CD4-positive, alpha-beta T cell treated with Interferon gamma for 1 hour (primary cell): ENCODE measurements around the gene ZNF783.
"Not testable (repeated sequence)": the region's sequence is repeated elsewhere in the genome, so short reads cannot be mapped to it uniquely, and the experiment has no call there.

Source experiments
- DNase-seq: peaks from one replicate; pipeline ENCODE4 v3.0.0-alpha.2; 2020

Gene ZNF783

DNA sequence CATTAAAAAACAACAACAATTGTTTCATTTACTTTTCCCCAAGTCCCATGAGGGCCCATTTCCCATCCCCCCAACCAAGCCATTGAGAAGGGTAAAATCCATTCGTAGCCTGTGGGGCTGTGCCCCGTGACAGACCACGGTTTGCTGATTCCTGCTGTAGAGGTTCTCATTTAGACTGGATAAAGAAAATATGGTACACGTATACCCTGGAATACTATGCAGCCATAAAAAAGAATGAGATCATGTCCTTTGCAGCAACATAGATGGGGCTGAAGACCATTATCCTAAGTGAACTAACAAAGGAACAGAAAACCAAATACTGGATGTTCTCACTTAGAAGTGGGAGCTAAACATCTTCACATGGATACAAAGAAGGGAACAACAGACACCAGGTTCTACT, 44.9 kb downstream of the ZNF783 start:
- DNase-seq: no peak

DNA sequence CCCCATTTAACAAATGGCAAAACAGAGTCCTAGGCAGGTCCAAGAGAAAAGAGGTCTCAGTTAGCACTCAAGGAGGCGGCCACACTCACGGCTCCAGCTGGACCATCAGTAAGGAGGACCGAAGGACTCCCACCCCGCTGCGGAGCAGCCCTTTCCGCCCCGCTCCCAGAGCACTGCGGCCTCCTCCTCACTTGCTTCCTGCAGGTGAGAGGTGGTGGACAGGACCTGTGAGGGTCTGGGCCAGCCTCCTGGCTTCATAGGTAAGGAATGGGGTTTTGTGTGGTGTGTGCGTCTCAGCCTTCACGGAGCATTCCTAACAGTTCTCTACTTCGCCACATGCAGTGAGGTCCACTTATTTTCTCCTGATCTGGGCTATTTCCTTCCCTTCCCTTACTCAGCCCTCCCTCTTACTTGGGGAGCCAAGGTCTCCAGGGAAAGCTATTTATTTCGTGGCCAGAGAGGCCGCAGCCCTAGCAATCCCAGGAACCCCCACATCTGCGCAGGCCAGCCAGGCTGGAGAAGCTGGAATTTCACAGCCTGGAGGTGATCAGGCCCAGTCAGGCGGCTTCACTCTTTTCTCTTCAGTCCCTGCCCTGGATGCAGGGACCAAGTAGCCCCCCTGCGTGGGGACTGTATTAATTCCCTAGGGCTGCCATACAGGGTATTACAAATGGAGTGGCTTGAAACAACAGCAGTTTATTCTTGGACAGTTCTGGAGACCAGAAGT, 45.9 kb downstream of the ZNF783 start:
- no peak for DNase-seq

DNA sequence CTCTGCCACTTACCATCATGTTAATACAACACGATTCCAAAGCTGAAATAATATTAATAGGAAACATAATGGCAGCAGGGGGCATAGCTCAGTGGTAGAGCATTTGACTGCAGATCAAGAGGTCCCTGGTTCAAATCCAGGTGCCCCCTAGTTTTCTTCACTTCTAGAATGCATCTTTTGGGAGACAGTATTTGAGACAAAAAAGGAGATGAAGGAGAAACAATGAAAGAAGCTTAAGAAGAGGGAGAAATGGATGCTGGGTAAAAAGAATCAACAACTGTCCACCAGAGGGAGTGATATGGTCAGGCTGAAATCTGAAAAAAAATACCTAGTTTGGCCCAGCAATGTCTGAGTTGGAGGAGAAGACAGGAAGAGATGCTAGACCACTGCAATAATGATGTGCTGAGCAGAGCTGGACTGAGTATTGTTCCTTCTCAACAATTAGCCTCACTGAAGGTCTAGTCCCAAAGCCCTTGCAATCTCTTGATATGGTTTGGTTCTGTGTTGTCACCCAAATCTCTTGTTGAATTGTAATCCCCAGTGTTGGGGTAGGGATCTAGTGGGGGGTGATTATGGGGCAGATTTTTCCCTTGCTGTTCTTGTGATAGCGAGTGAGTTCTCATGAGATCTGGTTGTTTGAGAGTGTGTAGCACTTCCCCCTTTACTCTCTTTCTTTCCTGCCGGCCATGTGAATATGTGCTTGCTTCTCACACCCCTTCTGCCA, 48.3 kb downstream of the ZNF783 start:
- no peak for DNase-seq

DNA sequence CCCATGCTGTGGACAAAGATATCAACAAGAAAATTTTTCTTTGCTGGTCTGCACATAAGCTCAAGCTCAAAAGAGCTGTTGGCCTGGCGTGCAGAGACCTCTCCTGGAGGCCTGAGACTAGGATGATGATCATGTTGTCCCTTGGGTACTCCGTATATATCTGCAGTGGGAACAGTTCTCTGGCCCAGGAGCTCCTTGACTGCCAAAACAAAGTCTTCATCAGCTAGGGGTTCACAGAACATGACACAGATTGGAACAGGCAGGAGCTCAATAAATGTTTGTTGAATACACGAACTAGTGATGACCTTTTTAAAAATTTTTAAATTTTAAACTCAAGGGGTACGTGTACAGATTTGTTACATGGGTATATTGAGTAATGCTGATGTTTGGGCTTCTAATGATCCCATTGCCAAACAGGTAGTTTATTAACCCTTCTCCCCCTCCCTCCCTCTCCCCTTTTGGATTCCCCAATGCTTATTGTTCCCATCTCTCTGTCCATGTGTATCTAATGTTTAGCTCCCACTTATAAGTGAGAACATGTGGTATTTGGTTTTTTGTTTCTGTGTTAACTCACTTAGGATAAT, 49.1 kb downstream of the ZNF783 start:
- no peak for DNase-seq

DNA sequence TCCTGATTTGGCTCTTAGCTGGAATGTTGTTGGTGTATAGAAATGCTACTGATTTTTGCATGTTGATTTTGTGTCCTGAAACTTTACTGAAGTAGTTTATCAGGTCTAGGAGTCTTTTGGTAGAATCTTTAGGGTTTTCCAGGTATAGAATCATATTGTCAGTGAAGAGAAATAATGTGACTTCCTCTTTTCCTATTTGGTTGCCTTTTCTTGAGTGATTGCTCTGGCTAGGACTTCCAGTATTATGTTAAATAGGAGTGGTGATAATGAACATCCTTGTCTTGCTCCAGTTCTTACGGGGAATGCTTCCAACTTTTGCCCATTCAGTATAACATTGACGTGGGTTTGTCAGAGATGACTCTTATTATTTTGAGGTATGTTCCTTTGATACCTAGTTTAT, 52.0 kb downstream of the ZNF783 start:
- DNase-seq: no peak

DNA sequence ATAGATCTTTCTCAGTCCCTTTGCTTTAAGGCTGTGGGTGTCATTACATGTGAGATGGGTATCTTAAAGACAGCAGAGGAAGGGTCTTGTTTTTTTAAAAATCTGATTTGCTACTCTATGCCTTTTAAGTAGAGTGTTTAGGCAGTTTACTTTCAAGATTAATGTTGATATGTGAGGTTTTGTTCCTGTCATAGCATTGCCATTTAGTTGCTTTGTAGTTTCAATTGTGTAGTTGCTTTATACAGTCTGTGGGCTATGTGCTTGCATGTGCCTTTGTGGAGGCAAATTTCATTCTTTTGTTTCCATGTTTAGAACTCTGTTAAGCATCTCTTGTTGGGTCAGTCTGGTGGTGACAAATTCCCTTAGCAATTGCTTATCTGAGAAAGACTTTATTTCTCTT, 54.6 kb downstream of the ZNF783 start:
- no peak for DNase-seq

DNA sequence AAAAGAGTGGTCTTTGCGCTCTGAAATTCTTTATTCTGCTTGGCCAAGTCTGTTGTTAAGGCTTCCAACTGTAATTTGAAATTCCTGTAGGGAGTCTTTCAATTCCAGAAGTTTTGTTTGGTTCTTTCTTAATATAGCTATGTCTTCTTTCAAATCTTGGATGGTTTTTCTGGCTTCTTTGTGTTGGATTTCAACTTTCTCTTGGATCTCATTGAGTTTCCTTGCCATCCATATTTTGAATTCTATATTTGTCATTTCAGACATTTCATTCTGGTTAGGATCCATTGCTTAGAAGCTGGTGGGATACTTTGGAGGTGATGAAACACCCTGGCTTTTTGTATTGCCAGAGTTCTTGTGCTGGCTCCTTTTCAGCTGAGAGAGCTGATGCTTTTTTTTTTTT, 55.5 kb downstream of the ZNF783 start:
- no peak for DNase-seq

DNA sequence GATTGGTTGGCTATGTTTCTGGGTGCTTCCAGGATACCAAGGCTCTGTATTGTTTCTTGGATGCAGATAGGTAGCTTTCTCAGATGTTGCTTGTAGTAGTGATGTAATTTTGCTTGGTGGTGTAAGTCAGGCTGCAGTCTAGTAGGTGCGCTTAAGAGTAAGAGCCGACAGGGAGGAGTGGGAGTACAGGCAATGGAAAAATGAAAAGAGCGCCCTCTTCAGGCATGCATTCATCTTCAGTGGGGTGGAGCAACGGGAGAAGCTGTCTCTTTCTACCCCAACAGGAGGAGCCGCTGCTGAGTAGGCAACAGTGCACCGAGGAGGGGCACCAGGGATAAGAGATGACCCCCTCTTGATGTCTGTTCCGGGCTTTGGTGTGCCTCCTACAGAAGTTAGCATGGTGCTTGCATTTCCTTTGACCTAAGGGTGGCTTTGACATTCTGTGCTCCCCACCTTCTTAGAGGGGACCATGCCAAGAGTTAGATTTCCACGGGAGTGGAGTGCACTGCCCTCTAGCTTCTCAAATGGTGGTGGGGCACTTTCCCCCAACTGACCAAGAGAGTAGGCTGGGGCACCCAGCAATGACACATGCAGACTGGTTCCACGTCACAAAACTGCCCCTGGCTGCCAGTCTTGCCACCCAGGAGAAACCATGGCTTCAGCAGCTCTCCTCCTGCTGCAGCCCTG, 56.1 kb downstream of the ZNF783 start:
- DNase-seq: no peak

DNA sequence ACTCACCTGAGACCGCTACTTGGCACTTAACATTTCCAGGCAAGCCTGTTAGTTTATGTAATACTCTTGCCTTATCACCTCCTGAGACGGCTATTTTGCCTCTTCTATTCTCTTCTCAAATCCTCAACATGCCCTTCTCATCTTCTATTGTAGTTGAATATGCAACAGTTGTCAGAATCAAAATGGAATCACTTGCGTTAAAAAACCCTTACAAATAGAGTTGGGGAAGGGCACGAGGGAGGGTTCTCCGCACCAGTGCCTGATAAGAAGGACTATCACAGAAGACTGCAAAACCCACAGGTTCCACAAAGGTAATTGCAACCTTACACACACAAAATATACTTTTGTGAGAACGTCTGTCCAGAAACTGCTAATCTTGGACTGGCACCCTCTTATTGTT, 57.4 kb downstream of the ZNF783 start:
- no peak for DNase-seq

DNA sequence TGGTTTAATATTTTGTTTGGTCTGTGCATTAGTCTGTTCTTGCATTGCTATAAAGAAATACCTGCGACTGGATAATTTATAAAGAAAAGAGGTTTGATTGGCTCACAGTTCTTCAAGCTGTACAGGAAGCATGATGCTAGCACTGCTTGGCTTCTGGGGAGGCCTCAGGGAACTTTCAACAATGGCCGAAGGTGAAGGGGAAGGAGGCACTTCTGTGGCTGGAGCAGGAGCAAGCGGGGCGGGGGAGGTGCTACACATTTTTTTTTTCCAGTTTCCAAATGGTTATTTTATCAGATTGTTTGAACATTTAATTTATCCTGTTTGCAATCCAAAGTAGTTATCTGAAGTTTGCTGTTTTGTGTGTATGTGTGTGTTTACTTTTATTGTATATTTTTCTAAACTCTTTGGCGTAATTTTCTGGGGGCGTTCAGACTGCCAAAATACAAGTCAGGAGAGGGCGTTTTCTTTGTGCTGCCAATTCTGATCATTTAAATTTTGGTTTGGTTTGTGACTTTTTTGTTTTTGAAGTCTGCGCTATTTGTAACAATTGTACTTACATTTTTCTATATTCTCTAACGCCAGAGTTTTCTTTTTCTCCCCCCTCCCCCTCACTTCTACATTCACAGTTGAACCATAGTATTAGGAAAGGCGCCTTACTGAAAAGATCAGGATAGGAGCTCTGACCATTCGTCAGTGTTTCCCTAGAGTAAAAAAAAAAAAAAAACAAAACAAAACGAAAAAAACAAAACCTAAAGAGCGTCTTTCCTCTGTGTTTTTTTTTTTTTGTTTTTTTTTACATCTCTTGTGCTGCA, 58.5 kb downstream of the ZNF783 start:
- no peak for DNase-seq

DNA sequence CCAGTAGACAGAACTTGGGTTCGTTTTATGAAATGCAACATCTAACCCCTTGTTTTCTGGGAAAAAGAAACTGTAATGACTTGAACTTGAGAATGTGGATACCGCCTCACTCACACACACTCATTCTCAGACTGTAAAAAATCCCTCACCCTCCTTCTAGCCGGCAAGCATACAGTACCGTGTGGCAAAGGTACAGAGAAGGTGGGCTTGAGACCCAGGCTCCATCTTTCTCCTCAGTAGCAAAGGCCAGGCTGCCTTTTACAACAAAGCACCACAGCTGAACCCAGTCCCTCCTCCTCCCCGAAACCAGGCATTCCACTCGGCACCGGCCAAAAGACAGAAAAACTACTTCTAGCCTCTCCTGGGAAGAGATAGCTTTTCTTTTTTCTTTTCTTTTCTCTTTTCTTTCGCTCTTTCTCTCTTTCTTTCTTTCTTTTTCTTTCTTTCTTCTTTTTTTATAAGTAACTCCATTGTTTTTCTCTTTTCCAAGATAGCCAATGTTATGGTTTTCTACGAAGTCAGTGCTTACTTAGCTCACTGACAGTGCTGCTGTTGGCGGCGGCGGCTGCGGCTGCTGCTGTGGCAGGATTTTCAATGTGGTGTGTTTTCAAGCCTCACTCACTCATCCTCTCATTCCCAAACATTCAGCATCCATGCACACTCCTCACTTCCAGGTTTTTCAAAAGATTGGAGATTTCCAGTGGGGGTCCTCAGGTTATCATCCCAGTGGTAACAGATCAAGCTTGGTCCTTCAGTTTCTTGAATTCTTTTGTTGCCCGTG, 59.3 kb downstream of the ZNF783 start:
- not testable (repeated sequence) for DNase-seq

DNA sequence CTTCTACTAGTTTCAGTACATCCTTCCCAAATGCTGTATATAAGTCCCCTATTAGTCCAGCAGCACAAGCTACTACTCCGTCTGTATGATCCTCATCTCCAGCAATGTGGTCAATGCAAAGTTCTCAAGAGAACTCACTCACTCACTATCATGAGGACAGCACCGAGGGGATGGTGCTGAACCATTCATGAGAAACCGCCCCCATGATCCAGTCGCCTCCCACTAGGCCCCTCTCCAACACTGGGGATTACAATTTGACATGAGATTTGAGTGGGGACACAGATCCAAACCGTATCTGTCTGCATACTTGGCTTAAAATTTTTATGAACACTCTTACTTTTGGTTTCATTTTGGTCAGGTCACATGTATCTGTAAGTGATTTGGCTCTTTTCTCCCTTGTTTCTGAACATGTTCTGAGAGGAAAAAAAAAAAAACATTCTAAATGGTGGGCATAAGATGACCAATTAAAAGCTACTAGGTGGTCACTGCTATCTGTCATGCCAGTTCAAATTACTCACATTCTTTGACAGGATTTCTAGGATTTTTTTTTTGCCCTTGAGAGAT, 60.1 kb downstream of the ZNF783 start:
- DNase-seq: no peak

DNA sequence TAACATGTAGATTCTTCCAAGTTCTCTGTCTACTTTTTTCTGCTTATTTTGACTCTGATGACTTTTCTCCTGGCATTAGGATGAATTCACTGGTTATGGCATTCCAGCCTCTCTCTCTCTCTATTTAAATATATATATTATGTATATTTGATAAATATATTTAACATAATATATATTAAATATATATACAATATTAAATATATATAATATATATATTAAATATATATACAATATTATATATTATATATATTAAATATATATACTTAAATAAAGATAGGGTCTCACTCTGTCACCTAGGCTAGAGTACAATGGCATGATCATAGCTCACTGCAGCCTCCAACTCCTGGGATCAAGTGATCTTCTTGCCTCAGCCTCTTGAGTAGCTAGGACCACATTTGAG, 60.7 kb downstream of the ZNF783 start:
- DNase-seq: no peak

DNA sequence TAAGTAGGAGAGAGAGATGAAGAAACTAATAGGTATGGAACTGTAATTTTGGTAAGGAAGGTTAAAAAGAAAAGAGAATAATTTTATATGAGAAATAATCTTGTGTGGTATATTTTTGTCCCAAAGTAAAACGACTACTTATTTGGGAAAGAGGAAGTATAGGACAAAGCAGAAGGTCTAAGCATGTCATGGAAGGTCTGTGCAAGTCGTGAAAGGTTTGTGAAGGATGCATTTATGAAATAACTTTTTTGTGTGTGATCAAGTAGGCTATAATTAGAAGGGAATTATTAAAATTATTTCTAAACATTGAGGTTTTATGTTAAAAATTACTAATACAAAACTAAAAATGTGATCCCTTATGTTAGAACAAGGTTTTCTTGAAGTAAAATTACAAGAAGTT, 63.3 kb downstream of the ZNF783 start:
- no peak for DNase-seq

DNA sequence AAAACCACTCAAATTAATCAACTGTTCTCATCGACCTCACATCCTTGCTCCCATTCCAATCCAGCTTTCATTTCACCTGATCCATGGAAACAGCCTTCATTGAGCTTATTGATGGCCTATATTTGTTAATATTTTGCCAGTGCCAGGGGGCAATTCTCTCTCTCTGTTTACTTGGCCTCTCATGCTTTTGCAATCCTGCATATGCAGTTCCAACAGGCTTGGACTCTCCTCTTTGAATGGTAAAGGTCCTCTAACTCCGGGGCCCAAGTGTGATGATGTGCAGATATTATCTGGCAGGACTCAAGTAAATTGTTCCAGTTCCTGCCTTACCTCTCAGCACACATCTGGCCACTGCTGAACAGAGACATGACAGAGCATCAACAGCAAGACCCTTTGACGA, 67.3 kb downstream of the ZNF783 start:
- no peak for DNase-seq

DNA sequence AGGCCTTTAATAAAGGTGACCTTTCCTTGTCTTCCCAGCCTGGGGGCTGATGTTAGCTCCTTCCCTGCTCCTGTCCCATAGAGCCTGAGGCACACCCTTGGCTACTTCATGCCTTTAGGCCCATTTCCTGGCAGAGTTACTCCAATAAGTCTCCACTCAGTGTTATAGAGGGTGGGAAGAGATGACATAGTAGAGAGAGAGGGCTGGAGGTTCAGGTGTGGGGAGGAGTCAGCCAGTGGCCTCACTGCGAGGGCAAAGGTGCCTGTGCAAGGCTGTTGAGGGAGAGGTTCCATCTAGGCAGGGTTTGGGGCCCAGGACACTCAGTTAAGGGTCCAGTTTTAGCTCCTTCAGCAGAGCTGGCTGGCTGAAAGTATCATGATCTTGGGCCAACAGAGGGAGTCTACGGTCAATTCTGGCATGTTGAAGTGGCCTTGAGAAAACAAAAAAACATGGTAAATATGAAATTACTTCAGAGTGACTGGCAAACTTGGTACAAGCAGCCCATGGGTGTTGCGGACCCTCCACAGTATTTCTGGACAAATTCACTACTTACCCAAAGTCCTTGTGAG, 67.9 kb downstream of the ZNF783 start:
- DNase-seq: no peak

DNA sequence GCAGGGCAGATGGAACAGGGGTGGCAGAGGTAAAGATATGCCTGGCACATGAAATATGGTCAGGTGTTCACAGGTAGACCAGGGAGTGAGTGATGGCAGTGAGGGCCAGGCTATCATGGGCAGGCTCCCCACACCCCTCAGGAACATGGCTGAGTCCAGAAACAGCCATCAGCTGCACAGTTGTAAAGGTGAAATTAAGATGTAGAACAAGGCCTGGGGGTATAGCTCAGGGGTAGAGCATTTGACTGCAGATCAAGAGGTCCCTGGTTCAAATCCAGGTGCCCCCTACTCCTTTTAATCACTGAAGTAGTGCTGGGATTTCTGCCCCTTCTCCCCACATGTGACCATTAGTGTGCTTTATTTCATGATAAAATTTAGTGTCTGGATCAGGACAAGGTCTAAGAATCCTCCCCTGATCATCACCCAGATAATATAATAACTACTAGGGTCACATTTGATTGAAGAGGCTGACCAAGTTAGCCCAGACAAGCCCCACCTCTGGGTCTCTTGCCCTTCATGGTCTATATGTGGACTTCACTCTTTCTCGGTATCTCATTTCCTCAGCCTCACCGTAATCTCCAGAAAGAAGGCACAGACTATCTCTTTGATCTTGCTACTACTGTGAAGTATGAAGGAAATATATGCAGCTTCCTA, 69.0 kb downstream of the ZNF783 start:
- DNase-seq: no peak

DNA sequence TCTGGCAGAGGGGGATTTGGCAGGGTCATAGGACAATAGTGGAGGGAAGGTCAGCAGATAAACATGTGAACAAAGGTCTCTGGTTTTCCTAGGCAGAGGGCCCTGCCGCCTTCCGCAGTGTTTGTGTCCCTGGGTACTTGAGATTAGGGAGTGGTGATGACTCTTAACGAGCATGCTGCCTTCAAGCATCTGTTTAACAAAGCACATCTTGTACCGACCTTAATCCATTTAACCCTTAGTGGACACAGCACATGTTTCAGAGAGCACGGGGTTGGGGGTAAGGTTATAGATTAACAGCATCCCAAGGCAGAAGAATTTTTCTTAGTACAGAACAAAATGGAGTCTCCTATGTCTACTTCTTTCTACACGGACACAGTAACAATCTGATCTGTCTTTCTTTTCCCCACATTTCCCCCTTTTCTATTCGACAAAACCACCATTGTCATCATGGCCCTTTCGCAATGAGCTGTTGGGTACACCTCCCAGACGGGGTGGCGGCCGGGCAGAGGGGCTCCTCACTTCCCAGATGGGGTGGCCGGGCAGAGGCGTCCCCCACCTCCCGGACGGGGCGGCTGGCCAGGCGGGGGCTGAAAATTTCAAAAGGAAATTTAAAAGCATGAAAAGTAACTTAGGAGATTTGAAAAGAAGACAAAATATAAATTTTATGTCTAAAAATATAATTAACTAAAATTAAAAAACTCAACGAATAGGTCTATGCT, 70.8 kb downstream of the ZNF783 start:
- DNase-seq: not testable (repeated sequence)

DNA sequence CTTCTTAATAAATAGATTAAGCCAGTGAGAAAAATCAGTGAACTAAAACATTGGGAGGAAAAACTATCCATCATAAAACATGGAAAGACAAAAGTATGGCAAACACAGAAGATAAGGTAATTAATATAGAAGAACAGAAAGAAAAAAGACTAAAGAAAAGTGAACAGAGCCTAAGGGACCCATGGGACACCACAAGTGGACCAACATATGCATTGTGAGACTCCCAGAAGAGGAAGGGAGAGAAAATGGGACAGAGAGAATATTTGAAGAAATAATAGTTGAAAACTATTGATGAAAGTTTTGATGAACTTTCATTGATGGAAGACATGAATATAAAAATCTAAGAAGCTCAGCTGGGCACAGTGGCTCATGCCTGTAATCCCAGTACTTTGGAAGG, 71.3 kb downstream of the ZNF783 start:
- DNase-seq: no peak

DNA sequence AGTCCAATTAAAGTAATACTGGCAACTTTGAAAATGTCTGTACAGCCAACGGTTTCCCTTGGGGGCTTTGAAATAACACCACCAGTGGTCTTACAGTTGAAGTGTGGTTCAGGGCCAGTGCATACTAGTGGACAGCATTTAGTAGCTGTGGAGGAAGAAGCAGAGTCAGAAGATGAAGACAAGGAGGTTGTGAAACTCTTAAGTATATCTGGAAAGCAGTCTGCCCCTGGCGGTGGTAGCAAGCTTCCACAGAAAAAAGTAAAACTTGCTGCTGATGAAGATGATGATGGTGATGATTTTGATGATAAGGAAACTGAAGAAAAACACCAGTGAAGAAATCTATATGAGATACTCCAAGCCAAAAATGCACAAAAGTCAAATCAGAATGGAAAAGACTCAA, 72.2 kb downstream of the ZNF783 start:
- DNase-seq: no peak
